SK-N-SH (cell line): ENCODE data around the gene CERS6. TPM values are rescaled to one million over a fixed set of nuclear protein-coding genes. Genes with fewer than 3 reads are reported as not detected.

Experiments
- CTCF ChIA-PET: fragments of 300-600, 350-600 bp; formaldehyde crosslinking; extraction: SDS; loops from one replicate; lab custom pipeline; 2021; lab: Yijun Ruan, JAX
- POLR2A ChIA-PET: fragments of 350-600 bp; sonication (Branson Sonifier 250); formaldehyde crosslinking; extraction: SDS; loops from one replicate; lab custom pipeline; 2020; ENCODE audit warnings: antibody characterized with exemption, inconsistent platforms; lab: Yijun Ruan, JAX
- DNase-seq: peaks from one replicate; pipeline ENCODE4 v3.0.0; 2012
- H2AFZ ChIP-seq: fragments of 200-600 bp; sonication (generic); 2 replicates; pipeline ENCODE4 v1.8.1; 2016; ENCODE audit warnings: antibody characterized with exemption, mild to moderate bottlenecking, low read depth
- H3F3A ChIP-seq: fragments of 200-600 bp; sonication (generic); replicated peaks from 2 replicates; pipeline ENCODE3; 2016; ENCODE audit warnings: antibody characterized with exemption, mild to moderate bottlenecking; ENCODE audit not compliant: insufficient read depth
- H3K27ac ChIP-seq, 2 experiments: fragments of 200-500 bp in 1 of 2; fragments of 200-600 bp in 1 of 2; sonication (Bioruptor generic) in 1 of 2; sonication (generic), shearing (Covaris generic) in 1 of 2; 2 replicates each; pipeline versions ENCODE4 v1.5.1 to v1.6.1; 2014 to 2016; ENCODE audit warnings: low read depth in 2 of 2, inconsistent platforms in 1 of 2, low read length in 1 of 2, mild to moderate bottlenecking in 1 of 2, mixed read lengths in 1 of 2
- H3K27me3 ChIP-seq: fragments of 200-600 bp; sonication (generic), shearing (Covaris generic); 2 replicates; pipeline ENCODE4 v1.6.1; 2016; ENCODE audit warnings: mixed run types; ENCODE audit not compliant: insufficient read depth
- H3K36me3 ChIP-seq, 2 experiments: fragments of 200-500 bp in 1 of 2; fragments of 200-600 bp in 1 of 2; sonication (Bioruptor generic) in 1 of 2; sonication (generic) in 1 of 2; replicated peaks in 1 of 2; 2 replicates each; pipeline versions ENCODE3 to v1.5.1; 2014 to 2016; ENCODE audit warnings: low read length in 1 of 2, mild to moderate bottlenecking in 1 of 2; ENCODE audit not compliant: insufficient read depth in 2 of 2, control insufficient read depth in 1 of 2
- H3K4me1 ChIP-seq, 2 experiments: fragments of 200-500 bp in 1 of 2; fragments of 200-600 bp in 1 of 2; sonication (Bioruptor generic) in 1 of 2; sonication (generic), shearing (Covaris generic) in 1 of 2; 2 replicates each; pipeline versions ENCODE4 v1.5.1 to v1.6.1; 2014 to 2016; ENCODE audit warnings: low read depth in 1 of 2, low read length in 1 of 2, mixed run types in 1 of 2; ENCODE audit not compliant: insufficient read depth in 2 of 2, control insufficient read depth in 1 of 2
- H3K4me2 ChIP-seq: fragments of 200-600 bp; sonication (generic), shearing (Covaris generic); 2 replicates; pipeline ENCODE4 v1.6.1; 2017; ENCODE audit warnings: mixed run types
- H3K4me3 ChIP-seq, 2 experiments: fragments of 200-500 bp in 1 of 2; fragments of 200-600 bp in 1 of 2; sonication (Bioruptor generic) in 1 of 2; sonication (generic), shearing (Covaris generic) in 1 of 2; 2 replicates each; pipeline versions ENCODE4 v1.5.1 to v1.8.1; 2014 to 2016; ENCODE audit warnings: low read depth in 2 of 2, inconsistent platforms in 1 of 2, low read length in 1 of 2, mild to moderate bottlenecking in 1 of 2, mixed read lengths in 1 of 2, moderate library complexity in 1 of 2
- H3K79me2 ChIP-seq: fragments of 200-600 bp; sonication (generic); 2 replicates; pipeline ENCODE4 v1.8.1; 2017; ENCODE audit warnings: mild to moderate bottlenecking; ENCODE audit not compliant: insufficient read depth
- H3K9ac ChIP-seq: fragments of 200-600 bp; sonication (generic); 2 replicates; pipeline ENCODE4 v1.6.1; 2017; ENCODE audit warnings: mixed run types
- H3K9me2 ChIP-seq: fragments of 200-600 bp; sonication (generic); 2 replicates; pipeline ENCODE4 v1.6.1; 2017; ENCODE audit warnings: mixed run types
- H3K9me3 ChIP-seq: fragments of 200-600 bp; sonication (generic); 2 replicates; pipeline ENCODE4 v1.6.1; 2017; ENCODE audit warnings: mixed run types, mild to moderate bottlenecking, moderate library complexity
- H4K20me1 ChIP-seq: fragments of 200-600 bp; sonication (generic); 2 replicates; pipeline ENCODE4 v1.6.1; 2017; ENCODE audit warnings: mild to moderate bottlenecking, mixed run types; ENCODE audit not compliant: insufficient read depth
- CHD2 ChIP-seq: fragments of 150-350 bp; IDR thresholded peaks from 2 replicates; pipeline ENCODE4 v1.6.1; 2018; ENCODE audit warnings: low read length; ENCODE audit not compliant: partially characterized antibody
- EP300 ChIP-seq, 2 experiments: IDR thresholded peaks; 2 replicates each; pipeline versions ENCODE4 v1.4.0 to v1.6.1; 2012; ENCODE audit warnings: borderline replicate concordance in 1 of 2, low read depth in 1 of 2, low read length in 1 of 2
- FOXJ3 ChIP-seq: sonication (generic); formaldehyde crosslinking; IDR thresholded peaks from 2 replicates; pipeline ENCODE4 v1.5.1; 2020; ENCODE audit warnings: mild to moderate bottlenecking, missing genetic modification reagents
- FOXM1 ChIP-seq: IDR thresholded peaks from 2 replicates; pipeline ENCODE4 v1.4.0; 2012; ENCODE audit warnings: low read depth, mild to moderate bottlenecking
- GABPA ChIP-seq: IDR thresholded peaks from 2 replicates; pipeline ENCODE4 v1.4.0; 2012; ENCODE audit warnings: low read depth, mild to moderate bottlenecking
- MEF2A ChIP-seq: IDR thresholded peaks from 2 replicates; pipeline ENCODE4 v1.4.0; 2012; ENCODE audit warnings: low read depth, borderline replicate concordance
- NRF1 ChIP-seq: IDR thresholded peaks from 2 replicates; pipeline ENCODE4 v1.6.1; 2012; ENCODE audit warnings: low read depth, mild to moderate bottlenecking, low read length
- POLR2AphosphoS5 ChIP-seq: IDR thresholded peaks from 2 replicates; pipeline ENCODE4 v1.6.1; 2012; ENCODE audit warnings: low read depth, low read length
- RAD21 ChIP-seq: IDR thresholded peaks from 2 replicates; pipeline ENCODE4 v1.6.1; 2012; ENCODE audit warnings: mild to moderate bottlenecking, low read length
- RCOR1 ChIP-seq: fragments of 150-350 bp; IDR thresholded peaks from 2 replicates; pipeline ENCODE4 v1.6.1; 2017; ENCODE audit warnings: antibody characterized with exemption, low read length
- RFX5 ChIP-seq: IDR thresholded peaks from 2 replicates; pipeline ENCODE4 v1.6.1; 2012; ENCODE audit warnings: mild to moderate bottlenecking, improper control_type of control experiment, low read length
- RXRA ChIP-seq: IDR thresholded peaks from 2 replicates; pipeline ENCODE4 v1.4.0; 2012; ENCODE audit warnings: low read depth, mild to moderate bottlenecking, borderline replicate concordance
- SMC3 ChIP-seq: IDR thresholded peaks from 2 replicates; pipeline ENCODE4 v1.6.1; 2012; ENCODE audit warnings: low read depth, low read length, improper control_type of control experiment
- TAF1 ChIP-seq: IDR thresholded peaks from 2 replicates; pipeline ENCODE4 v1.6.1; 2012; ENCODE audit warnings: low read depth, mild to moderate bottlenecking, low read length, moderate library complexity, borderline replicate concordance
- TCF12 ChIP-seq: IDR thresholded peaks from 2 replicates; pipeline ENCODE4 v1.4.0; 2012
- TEAD4 ChIP-seq: IDR thresholded peaks from 2 replicates; pipeline ENCODE4 v1.4.0; 2012; ENCODE audit warnings: mild to moderate bottlenecking, borderline replicate concordance; ENCODE audit not compliant: insufficient read depth
- YY1 ChIP-seq: IDR thresholded peaks from 2 replicates; pipeline ENCODE4 v1.4.0; 2012; ENCODE audit warnings: low read depth, mild to moderate bottlenecking
- polyA plus RNA-seq, 3 experiments: library from polyadenylated mRNA; depleted of rRNA; stranded (reverse); fragments of >200 nt; gene quantifications; 2 replicates each; pipeline ENCODE4 v1.2.3, GENCODE V29; 2012
- TF ChIP-seq, protein P1 (sequence below): fragments of 150-350 bp; IDR thresholded peaks from 2 replicates; pipeline ENCODE4 v1.6.1; 2016; ENCODE audit warnings: mild to moderate bottlenecking, low read depth, low read length
- TF ChIP-seq, protein P2 (sequence below): IDR thresholded peaks from 2 replicates; pipeline ENCODE4 v1.4.0; 2012; ENCODE audit warnings: low read depth, borderline replicate concordance
- TF ChIP-seq, protein P3 (sequence below): IDR thresholded peaks from 2 replicates; pipeline ENCODE4 v1.6.1; 2012; ENCODE audit warnings: mild to moderate bottlenecking, low read depth, low read length, moderate library complexity
- TF ChIP-seq, protein P4 (sequence below): fragments of 150-350 bp; IDR thresholded peaks from 2 replicates; pipeline ENCODE4 v1.6.1; 2017; ENCODE audit warnings: antibody characterized with exemption, low read length, low read depth, borderline replicate concordance
- TF ChIP-seq, protein P5 (sequence below): IDR thresholded peaks from 2 replicates; pipeline ENCODE4 v1.4.0; 2012; ENCODE audit warnings: low read depth

CERS6 gene
- polyA plus RNA-seq, 1 of the 3 experiments (the other 2 are of a cell fraction): 1.8 TPM

DNA sequence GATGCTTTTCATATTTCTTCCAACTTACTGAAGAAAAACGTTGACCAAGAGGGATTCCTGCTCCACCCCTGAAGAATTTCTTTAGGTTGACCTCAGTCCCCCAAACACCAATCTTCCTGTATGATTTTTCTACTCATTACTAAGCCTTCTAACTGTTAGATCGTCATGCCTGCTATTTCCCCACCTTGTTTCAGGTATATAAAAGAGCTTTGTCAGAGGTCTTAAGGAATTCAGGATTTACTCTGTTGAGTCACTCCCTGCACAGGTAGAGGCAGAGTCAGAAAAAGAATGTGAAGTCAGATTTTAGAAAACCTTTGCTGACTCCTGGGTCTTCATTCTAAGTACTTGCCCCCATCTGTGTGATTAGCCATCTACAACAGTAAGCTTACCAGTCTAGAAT, 262.6 kb downstream of the CERS6 start (continued):
- TF ChIP-seq, protein P1, sequence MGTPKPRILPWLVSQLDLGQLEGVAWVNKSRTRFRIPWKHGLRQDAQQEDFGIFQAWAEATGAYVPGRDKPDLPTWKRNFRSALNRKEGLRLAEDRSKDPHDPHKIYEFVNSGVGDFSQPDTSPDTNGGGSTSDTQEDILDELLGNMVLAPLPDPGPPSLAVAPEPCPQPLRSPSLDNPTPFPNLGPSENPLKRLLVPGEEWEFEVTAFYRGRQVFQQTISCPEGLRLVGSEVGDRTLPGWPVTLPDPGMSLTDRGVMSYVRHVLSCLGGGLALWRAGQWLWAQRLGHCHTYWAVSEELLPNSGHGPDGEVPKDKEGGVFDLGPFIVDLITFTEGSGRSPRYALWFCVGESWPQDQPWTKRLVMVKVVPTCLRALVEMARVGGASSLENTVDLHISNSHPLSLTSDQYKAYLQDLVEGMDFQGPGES: no peak
- no peak for TF ChIP-seq POLR2AphosphoS5

DNA sequence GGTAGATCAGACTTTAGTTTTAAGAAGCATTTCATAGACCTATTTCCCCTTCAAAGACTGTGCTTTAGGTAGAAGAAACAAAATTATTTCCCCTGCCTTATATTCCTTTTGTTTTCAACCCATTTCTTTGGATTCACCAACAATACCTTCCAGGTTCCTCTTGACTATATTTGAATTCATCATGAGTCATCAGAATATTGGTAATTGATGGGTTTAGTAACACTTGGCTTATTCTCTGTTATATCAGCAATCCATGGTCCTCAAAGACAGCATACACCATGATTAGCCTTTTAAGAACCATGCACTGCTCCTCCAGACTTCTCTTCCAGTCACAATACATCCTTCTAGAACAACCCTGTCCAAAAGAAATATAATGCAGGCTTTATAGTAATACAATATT, 263.4 kb downstream of the CERS6 start:
- Histone ChIP-seq H2AFZ (no peak overlapping the region), H3K9ac (no peak overlapping the region), H3K9me3 (no peaks in the 10 kb centered on the region), H3K4me2 (no peak overlapping the region), H3K79me2 (no peaks in the 10 kb centered on the region), H3F3A (no peaks in the 10 kb centered on the region), H3K27ac (no peak overlapping the region), H3K36me3 (no peaks in the 10 kb centered on the region), H3K4me1 (peaks cover 0 to 6% of the 10 kb centered on the region in 2 experiments; a peak in 2 of 4 replicates), H3K9me2 (no peaks in the 10 kb centered on the region), H3K4me3 (no peak overlapping the region), H3K27me3 (no peaks in the 10 kb centered on the region), H4K20me1 (no peaks in the 10 kb centered on the region)
- ChIA-PET POLR2A (no interaction called here), CTCF (interaction anchor here (1.2 to 1.5 kb wide), 2 partner anchors 9 to 373 kb away, joined by 3 to 7 read pairs; no protein-coding TSS in a partner anchor)
- no peak for DNase-seq
- TF ChIP-seq GABPA (no peak), CHD2 (no peak), RAD21 (no peak), RXRA (no peak), TAF1 (no peak), YY1 (no peak), EP300 (IDR thresholded peaks at IDR 0.05; ENCODE audit: borderline replicate concordance in 1 of 2, low read depth in 1 of 2, low read length in 1 of 2) (no peak), TCF12 (no peak), NRF1 (no peak), FOXJ3 (CRISPR knock-in tag) (no peak), FOXM1 (no peak), MEF2A (no peak), RFX5 (no peak), SMC3 (no peak), TEAD4 (no peak), RCOR1 (no peak)
- TF ChIP-seq, protein P2, sequence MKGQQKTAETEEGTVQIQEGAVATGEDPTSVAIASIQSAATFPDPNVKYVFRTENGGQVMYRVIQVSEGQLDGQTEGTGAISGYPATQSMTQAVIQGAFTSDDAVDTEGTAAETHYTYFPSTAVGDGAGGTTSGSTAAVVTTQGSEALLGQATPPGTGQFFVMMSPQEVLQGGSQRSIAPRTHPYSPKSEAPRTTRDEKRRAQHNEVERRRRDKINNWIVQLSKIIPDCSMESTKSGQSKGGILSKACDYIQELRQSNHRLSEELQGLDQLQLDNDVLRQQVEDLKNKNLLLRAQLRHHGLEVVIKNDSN: no peak
- TF ChIP-seq, protein P3, sequence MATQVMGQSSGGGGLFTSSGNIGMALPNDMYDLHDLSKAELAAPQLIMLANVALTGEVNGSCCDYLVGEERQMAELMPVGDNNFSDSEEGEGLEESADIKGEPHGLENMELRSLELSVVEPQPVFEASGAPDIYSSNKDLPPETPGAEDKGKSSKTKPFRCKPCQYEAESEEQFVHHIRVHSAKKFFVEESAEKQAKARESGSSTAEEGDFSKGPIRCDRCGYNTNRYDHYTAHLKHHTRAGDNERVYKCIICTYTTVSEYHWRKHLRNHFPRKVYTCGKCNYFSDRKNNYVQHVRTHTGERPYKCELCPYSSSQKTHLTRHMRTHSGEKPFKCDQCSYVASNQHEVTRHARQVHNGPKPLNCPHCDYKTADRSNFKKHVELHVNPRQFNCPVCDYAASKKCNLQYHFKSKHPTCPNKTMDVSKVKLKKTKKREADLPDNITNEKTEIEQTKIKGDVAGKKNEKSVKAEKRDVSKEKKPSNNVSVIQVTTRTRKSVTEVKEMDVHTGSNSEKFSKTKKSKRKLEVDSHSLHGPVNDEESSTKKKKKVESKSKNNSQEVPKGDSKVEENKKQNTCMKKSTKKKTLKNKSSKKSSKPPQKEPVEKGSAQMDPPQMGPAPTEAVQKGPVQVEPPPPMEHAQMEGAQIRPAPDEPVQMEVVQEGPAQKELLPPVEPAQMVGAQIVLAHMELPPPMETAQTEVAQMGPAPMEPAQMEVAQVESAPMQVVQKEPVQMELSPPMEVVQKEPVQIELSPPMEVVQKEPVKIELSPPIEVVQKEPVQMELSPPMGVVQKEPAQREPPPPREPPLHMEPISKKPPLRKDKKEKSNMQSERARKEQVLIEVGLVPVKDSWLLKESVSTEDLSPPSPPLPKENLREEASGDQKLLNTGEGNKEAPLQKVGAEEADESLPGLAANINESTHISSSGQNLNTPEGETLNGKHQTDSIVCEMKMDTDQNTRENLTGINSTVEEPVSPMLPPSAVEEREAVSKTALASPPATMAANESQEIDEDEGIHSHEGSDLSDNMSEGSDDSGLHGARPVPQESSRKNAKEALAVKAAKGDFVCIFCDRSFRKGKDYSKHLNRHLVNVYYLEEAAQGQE: no peak
- TF ChIP-seq, protein P4, sequence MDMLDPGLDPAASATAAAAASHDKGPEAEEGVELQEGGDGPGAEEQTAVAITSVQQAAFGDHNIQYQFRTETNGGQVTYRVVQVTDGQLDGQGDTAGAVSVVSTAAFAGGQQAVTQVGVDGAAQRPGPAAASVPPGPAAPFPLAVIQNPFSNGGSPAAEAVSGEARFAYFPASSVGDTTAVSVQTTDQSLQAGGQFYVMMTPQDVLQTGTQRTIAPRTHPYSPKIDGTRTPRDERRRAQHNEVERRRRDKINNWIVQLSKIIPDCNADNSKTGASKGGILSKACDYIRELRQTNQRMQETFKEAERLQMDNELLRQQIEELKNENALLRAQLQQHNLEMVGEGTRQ: no peak
- TF ChIP-seq, protein P5, sequence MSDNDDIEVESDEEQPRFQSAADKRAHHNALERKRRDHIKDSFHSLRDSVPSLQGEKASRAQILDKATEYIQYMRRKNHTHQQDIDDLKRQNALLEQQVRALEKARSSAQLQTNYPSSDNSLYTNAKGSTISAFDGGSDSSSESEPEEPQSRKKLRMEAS: no peak
